HepG2 (cell line): ENCODE data around the gene ORC1. TPM values are rescaled to one million over a fixed set of nuclear protein-coding genes. Genes with fewer than 3 reads are reported as not detected.
A peak's percentile ranks its signal among the peaks of the same experiment; 100 is the strongest.

Experiments used
- ARNT2 ChIP-seq: sonication (generic); formaldehyde crosslinking; IDR thresholded peaks from 2 replicates; pipeline ENCODE4 v1.8.0; 2022; ENCODE audit warnings: mild to moderate bottlenecking, low read depth, missing genetic modification reagents, moderate library complexity
- ATM ChIP-seq: fragments of 450-650 bp; IDR thresholded peaks from 2 replicates; pipeline ENCODE4 v1.7.1; 2017; ENCODE audit warnings: mild to moderate bottlenecking, borderline replicate concordance
- CREB1 ChIP-seq, 2 experiments: fragments of 450-650 bp in 1 of 2; IDR thresholded peaks; 2 replicates each; pipeline ENCODE4 v1.6.1; 2016 to 2017; ENCODE audit warnings: control low read depth in 1 of 2, mild to moderate bottlenecking in 1 of 2, missing compliant biosample characterization in 1 of 2, missing genetic modification characterization in 1 of 2
- EEA1 ChIP-seq: sonication (generic); formaldehyde crosslinking; IDR thresholded peaks from 2 replicates; pipeline ENCODE4 v1.5.1; 2020; ENCODE audit warnings: mild to moderate bottlenecking, missing genetic modification reagents, borderline replicate concordance
- ELF3 ChIP-seq: IDR thresholded peaks from 2 replicates; pipeline ENCODE4 v1.6.1; 2016; ENCODE audit warnings: missing genetic modification reagents, missing compliant biosample characterization
- HDAC1 ChIP-seq: sonication (generic); formaldehyde crosslinking; IDR thresholded peaks from 2 replicates; pipeline ENCODE4 v1.5.1; 2020; ENCODE audit warnings: mild to moderate bottlenecking, missing genetic modification reagents
- HDAC6 ChIP-seq: fragments of 200-600 bp; sonication (generic); IDR thresholded peaks from 2 replicates; pipeline ENCODE4 v1.7.0; 2017; ENCODE audit warnings: mild to moderate bottlenecking, antibody characterized with exemption, low read length, low read depth
- HMG20A ChIP-seq: IDR thresholded peaks from 2 replicates; pipeline ENCODE4 v1.6.1; 2016; ENCODE audit warnings: borderline replicate concordance
- HNRNPL ChIP-seq: fragments of 200-400 bp; formaldehyde crosslinking; IDR thresholded peaks from 2 replicates; pipeline ENCODE4 v1.6.1; 2017; ENCODE audit warnings: mild to moderate bottlenecking, low read depth, low read length
- IKZF4 ChIP-seq: sonication (generic); formaldehyde crosslinking; IDR thresholded peaks from 2 replicates; pipeline ENCODE4 v1.5.1; 2020; ENCODE audit warnings: borderline replicate concordance, mild to moderate bottlenecking, low read depth, missing genetic modification reagents; ENCODE audit errors: not compliant biosample characterization
- TIGD3 ChIP-seq: sonication (generic); formaldehyde crosslinking; IDR thresholded peaks from 2 replicates; pipeline ENCODE4 v1.5.1; 2020; ENCODE audit warnings: mild to moderate bottlenecking, missing genetic modification reagents, borderline replicate concordance
- U2AF2 ChIP-seq: fragments of 200-400 bp; formaldehyde crosslinking; IDR thresholded peaks from 2 replicates; pipeline ENCODE4 v1.6.1; 2017; ENCODE audit warnings: low read depth, mild to moderate bottlenecking, low read length
- USF2 ChIP-seq, 2 experiments: sonication (generic) in 1 of 2; formaldehyde crosslinking in 1 of 2; IDR thresholded peaks; 2 replicates each; pipeline versions ENCODE4 v1.5.1 to v1.6.1; 2011 to 2020; ENCODE audit warnings: borderline replicate concordance in 1 of 2, low read depth in 1 of 2, low read length in 1 of 2, mild to moderate bottlenecking in 1 of 2, missing genetic modification reagents in 1 of 2, moderate library complexity in 1 of 2
- ZBTB2 ChIP-seq: sonication (generic); formaldehyde crosslinking; IDR thresholded peaks from 2 replicates; pipeline ENCODE4 v1.8.0; 2022; ENCODE audit warnings: low read depth, missing genetic modification reagents
- ZNF20 ChIP-seq: sonication (generic); formaldehyde crosslinking; IDR thresholded peaks from 2 replicates; pipeline ENCODE4 v1.4.0; 2020; ENCODE audit warnings: mild to moderate bottlenecking, moderate library complexity, missing genetic modification reagents
- ZNF234 ChIP-seq: sonication (generic); formaldehyde crosslinking; conservative IDR thresholded peaks from 2 replicates; pipeline ENCODE4 v1.5.1; 2020; ENCODE audit warnings: mild to moderate bottlenecking, missing genetic modification reagents
- ZNF280B ChIP-seq: sonication (generic); formaldehyde crosslinking; IDR thresholded peaks from 2 replicates; pipeline ENCODE4 v1.5.0; 2020; ENCODE audit warnings: missing genetic modification reagents, mild to moderate bottlenecking, borderline replicate concordance
- ZNF503 ChIP-seq: sonication (generic); formaldehyde crosslinking; IDR thresholded peaks from 2 replicates; pipeline ENCODE4 v1.4.0; 2020; ENCODE audit warnings: missing genetic modification reagents
- ZNF709 ChIP-seq: sonication (generic); formaldehyde crosslinking; IDR thresholded peaks from 2 replicates; pipeline ENCODE4 v1.5.0; 2020; ENCODE audit warnings: mild to moderate bottlenecking, missing genetic modification reagents
- polyA plus RNA-seq, 8 experiments: library from polyadenylated mRNA; depleted of rRNA in 3 of 8; stranded (reverse) in 7 of 8; unstranded in 1 of 8; fragments of >200 nt; fragmentation: Illumina TruSeq in 4 of 8; extraction: Trizol in 4 of 8; gene quantifications; 2 replicates each; pipeline versions ENCODE4 v1.2.1 to v1.2.3, GENCODE V29; 2011 to 2016; ENCODE audit warnings: low read depth in 4 of 8, missing spikeins in 1 of 8, mixed read lengths in 1 of 8; ENCODE audit not compliant: insufficient read depth in 1 of 8
- total RNA-seq, 5 experiments: library from RNA; depleted of rRNA; stranded (reverse); fragments of >200 nt; fragmentation: Illumina TruSeq; extraction: Trizol; gene quantifications; 2 replicates each; pipeline ENCODE4 v1.2.3, GENCODE V29; 2016; ENCODE audit warnings: low read depth in 1 of 5

Gene ORC1
- total and polyA plus RNA-seq, 2 of the 13 experiments (the other 11 are each of a cell fraction or from before 2014, with no cell fraction given), result 7.0 to 23.5 TPM

- TF ChIP-seq ZBTB2 (CRISPR knock-in tag) (peak; percentile 44; the same call in 1 of the 2 replicates), TIGD3 (no peak; the same call in 1 of the 2 replicates), HDAC1 (CRISPR knock-in tag) (peak; percentile 94), ELF3 (CRISPR knock-in tag) (peak; percentile 90), ZNF503 (CRISPR knock-in tag) (no peak), ZNF234 (CRISPR knock-in tag) (no peak), ZNF709 (no peak; the same call in 1 of the 2 replicates), ATM (no peak), ARNT2 (CRISPR knock-in tag) (peak; percentile 76; the same call in 1 of the 2 replicates), U2AF2 (no peak), ZNF280B (CRISPR knock-in tag) (no peak), ZNF20 (CRISPR knock-in tag) (no peak), HMG20A (CRISPR knock-in tag) (peak; percentile 9; the same call in 1 of the 2 replicates), CREB1 (IDR thresholded peaks at IDR 0.05) (peak; percentile 96), CREB1 (CRISPR knock-in tag; IDR thresholded peaks at IDR 0.05) (peak; percentile 99), USF2 (IDR thresholded peaks at IDR 0.05; ENCODE audit: low read depth, low read length) (no peak), USF2 (CRISPR knock-in tag; IDR thresholded peaks at IDR 0.05; ENCODE audit: borderline replicate concordance) (peak; percentile 28; the same call in 1 of the 2 replicates), HDAC6 (no peak), EEA1 (CRISPR knock-in tag) (no peak), IKZF4 (peak; percentile 48), HNRNPL (no peak)
Observed at GRCh38 chr1:52404116-52404974, at the start of gene ORC1, which contains the start of gene PRPF38A (continued).
